B cell (primary cell): ENCODE measurements around the gene JAKMIP2.

ENCODE experiments used
- CTCF ChIP-seq: fragments of 200-600 bp; IDR thresholded peaks from one replicate; pipeline ENCODE4 v1.8.0; 2022; ENCODE audit warnings: antibody characterized with exemption, mild to moderate bottlenecking
- EZH2 ChIP-seq: IDR thresholded peaks from 2 replicates; pipeline ENCODE4 v1.6.1; 2012; ENCODE audit warnings: borderline replicate concordance, low read depth, mild to moderate bottlenecking, moderate library complexity, low read length; ENCODE audit not compliant: insufficient read depth, poor library complexity, severe bottlenecking

GRCh38 chr5:147636729-147636984 lies 145.9 kb downstream of the JAKMIP2 start:
- TF ChIP-seq EZH2, result no peak
- no peak for TF ChIP-seq CTCF
